Nephron progenitor cell (in vitro differentiated cells): Measurements from ENCODE around the gene A3GALT2.

ENCODE experiments used
- DNase-seq: peaks from one replicate; pipeline ENCODE4 v3.0.0; 2021
- H3K27ac Mint-ChIP-seq: 2 replicates; pipeline ENCODE4 v1.8.0; 2021; ENCODE audit warnings: mild to moderate bottlenecking, moderate library complexity, mixed read lengths
- H3K27me3 Mint-ChIP-seq: 2 replicates; pipeline ENCODE4 v1.8.0; 2021; ENCODE audit warnings: mild to moderate bottlenecking, low read depth, mixed read lengths; ENCODE audit not compliant: poor library complexity
- H3K36me3 Mint-ChIP-seq: 2 replicates; pipeline ENCODE4 v1.8.0; 2021; ENCODE audit warnings: low read depth, mixed read lengths
- H3K4me1 Mint-ChIP-seq: 2 replicates; pipeline ENCODE4 v1.8.0; 2021; ENCODE audit warnings: mixed read lengths
- H3K4me3 Mint-ChIP-seq: 2 replicates; pipeline ENCODE4 v1.8.0; 2021; ENCODE audit warnings: mild to moderate bottlenecking, moderate library complexity, mixed read lengths
- H3K9me3 Mint-ChIP-seq: 2 replicates; pipeline ENCODE4 v1.8.0; 2021; ENCODE audit warnings: mild to moderate bottlenecking, moderate library complexity, mixed read lengths
- TF ChIP-seq, protein P1 (sequence below): fragments of 200-600 bp; sonication (generic); IDR thresholded peaks from 2 replicates; pipeline ENCODE4 v1.5.0; 2021; ENCODE audit warnings: antibody characterized with exemption

The A3GALT2 gene

DNA sequence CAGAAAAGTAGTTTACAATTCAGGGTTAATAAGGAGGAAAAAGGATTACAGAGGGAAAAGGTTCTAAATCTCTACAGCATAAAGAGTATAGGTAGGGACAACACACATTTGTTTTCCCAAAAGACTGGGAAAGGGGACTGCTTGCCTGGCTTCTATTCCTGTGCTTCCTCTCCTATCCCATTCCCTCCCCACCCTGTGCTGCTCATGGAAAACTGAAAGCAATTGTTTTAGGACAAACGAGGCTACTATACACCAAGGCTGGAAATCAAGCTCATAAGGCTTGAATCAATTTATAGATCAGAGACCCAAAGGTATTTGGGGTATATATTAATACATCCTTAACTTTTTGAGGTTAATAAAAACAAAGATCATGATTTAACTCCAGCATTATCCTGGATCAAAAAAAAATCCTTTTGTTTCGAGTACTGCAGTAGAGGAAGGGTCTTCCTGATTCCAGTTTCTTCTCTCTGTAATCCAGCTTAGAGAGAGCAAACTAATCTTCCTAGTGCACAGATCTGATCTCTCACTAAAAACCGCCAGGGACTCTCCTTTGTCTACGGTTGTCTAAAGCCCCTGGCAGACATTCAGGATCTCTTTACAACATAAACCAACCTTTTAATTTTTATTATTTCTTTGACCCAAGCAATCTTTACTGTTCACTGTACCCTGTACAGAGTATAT is 37.4 kb upstream of the A3GALT2 start:
- H3K27ac Mint-ChIP-seq: peak overlapping the region; percentile 94
- H3K4me1 Mint-ChIP-seq: peaks cover 74% of the 10 kb centered on the region
- H3K27me3 Mint-ChIP-seq: peaks cover 7% of the 10 kb centered on the region
- DNase-seq: no peak
- TF ChIP-seq, protein P1, sequence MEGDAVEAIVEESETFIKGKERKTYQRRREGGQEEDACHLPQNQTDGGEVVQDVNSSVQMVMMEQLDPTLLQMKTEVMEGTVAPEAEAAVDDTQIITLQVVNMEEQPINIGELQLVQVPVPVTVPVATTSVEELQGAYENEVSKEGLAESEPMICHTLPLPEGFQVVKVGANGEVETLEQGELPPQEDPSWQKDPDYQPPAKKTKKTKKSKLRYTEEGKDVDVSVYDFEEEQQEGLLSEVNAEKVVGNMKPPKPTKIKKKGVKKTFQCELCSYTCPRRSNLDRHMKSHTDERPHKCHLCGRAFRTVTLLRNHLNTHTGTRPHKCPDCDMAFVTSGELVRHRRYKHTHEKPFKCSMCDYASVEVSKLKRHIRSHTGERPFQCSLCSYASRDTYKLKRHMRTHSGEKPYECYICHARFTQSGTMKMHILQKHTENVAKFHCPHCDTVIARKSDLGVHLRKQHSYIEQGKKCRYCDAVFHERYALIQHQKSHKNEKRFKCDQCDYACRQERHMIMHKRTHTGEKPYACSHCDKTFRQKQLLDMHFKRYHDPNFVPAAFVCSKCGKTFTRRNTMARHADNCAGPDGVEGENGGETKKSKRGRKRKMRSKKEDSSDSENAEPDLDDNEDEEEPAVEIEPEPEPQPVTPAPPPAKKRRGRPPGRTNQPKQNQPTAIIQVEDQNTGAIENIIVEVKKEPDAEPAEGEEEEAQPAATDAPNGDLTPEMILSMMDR: no peak
- H3K9me3 Mint-ChIP-seq: no peaks in the 10 kb centered on the region
- H3K4me3 Mint-ChIP-seq: no peak overlapping the region
- H3K36me3 Mint-ChIP-seq: peaks cover 77% of the 10 kb centered on the region

DNA sequence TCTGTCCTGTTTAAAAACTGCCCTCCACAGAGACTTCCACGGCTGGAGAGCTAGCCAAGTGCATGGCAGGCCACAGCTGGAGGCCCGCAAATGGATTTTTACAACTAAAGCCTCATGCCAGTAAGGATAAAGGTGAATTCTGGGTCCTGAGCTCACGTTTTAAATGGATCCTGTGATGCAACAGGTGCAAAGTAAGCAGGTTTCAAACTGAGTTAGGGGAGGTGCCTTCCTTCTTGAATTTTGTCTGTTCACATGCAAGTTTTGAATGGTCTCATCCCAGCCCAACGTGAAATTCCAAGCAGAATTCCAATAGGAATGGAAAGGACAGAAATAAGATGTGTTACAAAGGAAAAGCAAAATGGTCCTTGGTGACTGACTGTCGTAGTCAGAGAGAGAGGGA is 36.2 kb upstream of the A3GALT2 start:
- H3K4me1 Mint-ChIP-seq: peaks cover 74% of the 10 kb centered on the region
- TF ChIP-seq, protein P1: no peak
- H3K9me3 Mint-ChIP-seq: no peaks in the 10 kb centered on the region
- peak overlapping the region; percentile 64 for H3K27ac Mint-ChIP-seq
- H3K36me3 Mint-ChIP-seq: peaks cover 85% of the 10 kb centered on the region
- H3K27me3 Mint-ChIP-seq: peaks cover 7% of the 10 kb centered on the region
- no peak for DNase-seq
- H3K4me3 Mint-ChIP-seq: no peak overlapping the region

- TF ChIP-seq, protein P1: no peak
- no peak overlapping the region for H3K4me3 Mint-ChIP-seq
- peaks cover 81% of the 10 kb centered on the region for H3K36me3 Mint-ChIP-seq
- no peak for DNase-seq
- H3K27ac Mint-ChIP-seq: peak overlapping the region; percentile 78
- H3K27me3 Mint-ChIP-seq: peaks cover 7% of the 10 kb centered on the region
- no peaks in the 10 kb centered on the region for H3K9me3 Mint-ChIP-seq
- peaks cover 75% of the 10 kb centered on the region for H3K4me1 Mint-ChIP-seq
Observed at GRCh38 chr1:33354707-33355316, 33.9 kb upstream of the A3GALT2 start.

- peaks cover 5% of the 10 kb centered on the region for H3K27me3 Mint-ChIP-seq
- TF ChIP-seq, protein P1: no peak
- peak overlapping the region; percentile 15 for H3K27ac Mint-ChIP-seq
- H3K4me1 Mint-ChIP-seq: peaks cover 71% of the 10 kb centered on the region
- no peaks in the 10 kb centered on the region for H3K9me3 Mint-ChIP-seq
- no peak for DNase-seq
- peaks cover 69% of the 10 kb centered on the region for H3K36me3 Mint-ChIP-seq
- no peak overlapping the region for H3K4me3 Mint-ChIP-seq
Observed at GRCh38 chr1:33353531-33353930, 32.6 kb upstream of the A3GALT2 start.

GRCh38 chr1:33351281-33351660 is 30.4 kb upstream of the A3GALT2 start:
- Mint-ChIP-seq H3K9me3 (no peaks in the 10 kb centered on the region), H3K27me3 (peaks cover 5% of the 10 kb centered on the region), H3K4me1 (peaks cover 78% of the 10 kb centered on the region), H3K27ac (peak overlapping the region; percentile 13), H3K4me3 (peak overlapping the region; percentile 85), H3K36me3 (peaks cover 51% of the 10 kb centered on the region)
- no peak for DNase-seq
- TF ChIP-seq, protein P1: no peak
